HG02678 (cell line): ENCODE measurements around the gene SIRPB2.

Experiments
- ATAC-seq: cut with Tn5 transposase; IDR thresholded peaks from one replicate; pipeline ENCODE4 v1.9.1; 2021; ENCODE audit warnings: mild to moderate bottlenecking, moderate library complexity; ENCODE audit not compliant: unreplicated experiment

The SIRPB2 gene

GRCh38 chr20:1472556-1473245 is 18.5 kb downstream of the SIRPB2 start:
- no peak for ATAC-seq

GRCh38 chr20:1471242-1471641 is 20.0 kb downstream of the SIRPB2 start:
- no peak for ATAC-seq

- no peak for ATAC-seq
Observed at GRCh38 chr20:1469925-1470571, 21.2 kb downstream of the SIRPB2 start.

GRCh38 chr20:1469306-1469905 is 21.8 kb downstream of the SIRPB2 start:
- ATAC-seq = no peak

- ATAC-seq = no peak
Observed at GRCh38 chr20:1468117-1468624, 23.0 kb downstream of the SIRPB2 start.

GRCh38 chr20:1467355-1468116 is 23.7 kb downstream of the SIRPB2 start:
- no peak for ATAC-seq

- no peak for ATAC-seq
Observed at GRCh38 chr20:1467082-1467354, 24.2 kb downstream of the SIRPB2 start.

- peak; percentile 87 for ATAC-seq
Observed at GRCh38 chr20:1466211-1467081, 24.8 kb downstream of the SIRPB2 start, which contains the start of gene NSFL1C. TSS of gene NSFL1C (minus strand) at chr20:1466849. CDS start at chr20:1466824, 25 bp downstream.

- ATAC-seq = no peak
Observed at GRCh38 chr20:1465470-1466210, 25.6 kb downstream of the SIRPB2 start.

GRCh38 chr20:1463971-1464570 is 27.1 kb downstream of the SIRPB2 start:
- ATAC-seq = no peak

- ATAC-seq = no peak
Observed at GRCh38 chr20:1462834-1463233, 28.4 kb downstream of the SIRPB2 start.

GRCh38 chr20:1462001-1462400 is 29.2 kb downstream of the SIRPB2 start:
- ATAC-seq = no peak

GRCh38 chr20:1460275-1460674 is 30.9 kb downstream of the SIRPB2 start:
- ATAC-seq = no peak

GRCh38 chr20:1457992-1458391 is 33.2 kb downstream of the SIRPB2 start:
- no peak for ATAC-seq

- ATAC-seq = no peak
Observed at GRCh38 chr20:1456300-1456699, 34.9 kb downstream of the SIRPB2 start.

- no peak for ATAC-seq
Observed at GRCh38 chr20:1450926-1451491, 40.2 kb downstream of the SIRPB2 start.

GRCh38 chr20:1449370-1449769 is 41.9 kb downstream of the SIRPB2 start:
- ATAC-seq = no peak

GRCh38 chr20:1448081-1448620 is 43.1 kb downstream of the SIRPB2 start:
- no peak for ATAC-seq

GRCh38 chr20:1446536-1446935 is 44.7 kb downstream of the SIRPB2 start:
- ATAC-seq = no peak
